C4-2B (cell line): Measurements from ENCODE around the gene PCIF1.

ENCODE experiments used
- H3K27ac ChIP-seq: fragments of 450-650 bp; 2 replicates; pipeline ENCODE4 v1.5.1; 2017
- ZFX ChIP-seq: fragments of 450-650 bp; IDR thresholded peaks from 2 replicates; pipeline ENCODE4 v1.6.1; 2017
- TF ChIP-seq, protein P1 (sequence below): fragments of 450-650 bp; conservative IDR thresholded peaks from 2 replicates; pipeline ENCODE4 v1.5.1; 2017; ENCODE audit warnings: mild to moderate bottlenecking

Gene PCIF1

DNA sequence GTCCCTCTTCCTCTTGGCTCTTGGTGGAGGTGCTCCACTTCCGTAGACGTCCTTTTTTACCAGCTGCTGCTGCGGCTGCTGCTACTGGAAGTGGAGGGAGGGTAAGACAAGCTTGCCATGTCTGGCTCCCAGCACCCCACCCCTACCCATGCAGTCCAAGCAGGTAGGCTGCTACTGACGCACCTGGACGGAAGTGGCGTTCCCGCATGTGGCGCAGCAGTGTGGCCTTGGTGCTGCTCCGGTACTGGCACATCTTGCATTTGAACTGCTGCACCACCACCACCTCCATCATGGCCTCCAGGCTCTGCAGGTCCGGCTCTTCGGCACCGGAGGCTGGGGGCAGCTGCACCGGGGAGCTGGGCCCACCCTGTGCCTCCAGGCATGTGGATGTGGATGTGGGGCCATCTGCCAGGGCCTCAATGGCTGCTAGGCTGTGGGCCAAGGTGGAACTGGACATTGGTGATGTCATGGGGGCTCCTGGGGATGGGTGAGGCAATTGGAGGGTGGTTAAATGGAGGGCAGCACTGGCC is 33.1 kb downstream of the PCIF1 start:
- TF ChIP-seq, protein P1, sequence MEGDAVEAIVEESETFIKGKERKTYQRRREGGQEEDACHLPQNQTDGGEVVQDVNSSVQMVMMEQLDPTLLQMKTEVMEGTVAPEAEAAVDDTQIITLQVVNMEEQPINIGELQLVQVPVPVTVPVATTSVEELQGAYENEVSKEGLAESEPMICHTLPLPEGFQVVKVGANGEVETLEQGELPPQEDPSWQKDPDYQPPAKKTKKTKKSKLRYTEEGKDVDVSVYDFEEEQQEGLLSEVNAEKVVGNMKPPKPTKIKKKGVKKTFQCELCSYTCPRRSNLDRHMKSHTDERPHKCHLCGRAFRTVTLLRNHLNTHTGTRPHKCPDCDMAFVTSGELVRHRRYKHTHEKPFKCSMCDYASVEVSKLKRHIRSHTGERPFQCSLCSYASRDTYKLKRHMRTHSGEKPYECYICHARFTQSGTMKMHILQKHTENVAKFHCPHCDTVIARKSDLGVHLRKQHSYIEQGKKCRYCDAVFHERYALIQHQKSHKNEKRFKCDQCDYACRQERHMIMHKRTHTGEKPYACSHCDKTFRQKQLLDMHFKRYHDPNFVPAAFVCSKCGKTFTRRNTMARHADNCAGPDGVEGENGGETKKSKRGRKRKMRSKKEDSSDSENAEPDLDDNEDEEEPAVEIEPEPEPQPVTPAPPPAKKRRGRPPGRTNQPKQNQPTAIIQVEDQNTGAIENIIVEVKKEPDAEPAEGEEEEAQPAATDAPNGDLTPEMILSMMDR: no peak
- TF ChIP-seq ZFX: no peak
- no peak overlapping the region for H3K27ac ChIP-seq

DNA sequence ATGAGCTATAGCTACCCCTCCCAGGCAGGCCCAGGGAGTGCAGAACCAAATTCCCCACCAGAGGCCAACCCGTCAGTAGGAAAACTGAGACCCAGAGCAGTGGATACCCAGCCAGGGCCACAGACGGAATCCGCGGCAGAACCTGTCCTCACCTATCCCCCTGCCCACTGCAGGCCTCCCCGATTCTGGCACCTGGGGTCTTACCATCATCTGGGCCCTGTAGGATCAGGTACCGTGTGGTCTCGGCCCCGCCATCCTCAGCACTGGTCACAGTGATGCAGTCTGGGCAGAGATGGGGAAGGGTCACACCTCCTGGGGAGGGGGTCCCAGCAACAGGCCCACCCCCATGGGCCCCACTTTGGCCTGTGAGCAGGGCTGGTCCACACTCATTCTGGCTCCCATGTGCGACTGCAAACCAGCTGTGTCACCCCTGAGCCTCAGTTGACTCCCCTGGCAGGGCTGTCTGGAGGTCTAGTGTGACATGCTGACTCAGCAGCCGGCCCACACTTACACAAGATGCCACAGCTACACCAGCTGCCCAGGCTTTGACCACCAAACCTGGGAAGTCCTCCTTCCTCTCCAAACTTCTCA is 33.7 kb downstream of the PCIF1 start:
- TF ChIP-seq ZFX: no peak
- TF ChIP-seq, protein P1: no peak
- H3K27ac ChIP-seq: no peak overlapping the region

DNA sequence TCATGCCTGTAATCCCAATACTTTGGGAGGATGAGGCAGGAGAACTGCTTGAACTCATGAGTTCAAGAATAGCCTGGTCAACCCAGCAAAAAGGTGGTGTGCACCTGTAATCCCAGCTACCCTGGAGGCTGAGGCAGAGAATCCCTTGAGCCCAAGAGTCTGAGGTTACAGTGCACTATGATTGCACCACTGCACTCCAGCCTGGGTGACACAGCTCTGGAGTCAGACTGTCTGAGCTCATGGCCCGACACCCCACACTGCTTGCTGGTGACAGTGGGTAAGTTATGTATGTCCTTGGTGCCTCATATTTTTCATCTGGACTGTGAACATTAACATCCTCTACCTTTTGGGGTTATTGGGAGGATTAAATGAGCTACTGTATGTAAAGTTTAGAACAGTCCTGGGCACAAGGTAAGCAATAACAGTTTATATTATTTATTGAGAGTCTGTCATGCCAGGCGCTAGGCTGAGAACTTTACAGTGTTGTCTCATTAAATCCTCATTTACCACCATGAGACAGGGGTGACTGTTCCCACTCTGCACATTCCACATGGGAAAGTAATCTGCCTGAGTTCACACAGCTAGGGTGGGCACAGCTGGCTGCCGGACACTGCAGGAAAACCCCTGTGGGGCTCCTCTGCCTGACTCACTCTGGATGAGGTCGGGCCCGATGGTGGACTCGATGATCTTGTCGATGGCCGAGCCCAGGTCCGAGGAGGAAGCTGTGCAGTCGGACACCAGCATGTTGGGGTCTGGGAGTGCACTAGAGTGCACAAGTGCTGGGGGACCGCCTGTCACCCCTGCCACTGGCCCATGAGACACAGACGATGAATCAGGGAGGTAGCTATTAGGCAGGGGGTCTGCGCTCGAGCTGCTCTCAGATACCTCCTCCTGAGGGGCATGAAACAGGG is 34.6 kb downstream of the PCIF1 start:
- no peak overlapping the region for H3K27ac ChIP-seq
- TF ChIP-seq, protein P1: no peak
- TF ChIP-seq ZFX: no peak

DNA sequence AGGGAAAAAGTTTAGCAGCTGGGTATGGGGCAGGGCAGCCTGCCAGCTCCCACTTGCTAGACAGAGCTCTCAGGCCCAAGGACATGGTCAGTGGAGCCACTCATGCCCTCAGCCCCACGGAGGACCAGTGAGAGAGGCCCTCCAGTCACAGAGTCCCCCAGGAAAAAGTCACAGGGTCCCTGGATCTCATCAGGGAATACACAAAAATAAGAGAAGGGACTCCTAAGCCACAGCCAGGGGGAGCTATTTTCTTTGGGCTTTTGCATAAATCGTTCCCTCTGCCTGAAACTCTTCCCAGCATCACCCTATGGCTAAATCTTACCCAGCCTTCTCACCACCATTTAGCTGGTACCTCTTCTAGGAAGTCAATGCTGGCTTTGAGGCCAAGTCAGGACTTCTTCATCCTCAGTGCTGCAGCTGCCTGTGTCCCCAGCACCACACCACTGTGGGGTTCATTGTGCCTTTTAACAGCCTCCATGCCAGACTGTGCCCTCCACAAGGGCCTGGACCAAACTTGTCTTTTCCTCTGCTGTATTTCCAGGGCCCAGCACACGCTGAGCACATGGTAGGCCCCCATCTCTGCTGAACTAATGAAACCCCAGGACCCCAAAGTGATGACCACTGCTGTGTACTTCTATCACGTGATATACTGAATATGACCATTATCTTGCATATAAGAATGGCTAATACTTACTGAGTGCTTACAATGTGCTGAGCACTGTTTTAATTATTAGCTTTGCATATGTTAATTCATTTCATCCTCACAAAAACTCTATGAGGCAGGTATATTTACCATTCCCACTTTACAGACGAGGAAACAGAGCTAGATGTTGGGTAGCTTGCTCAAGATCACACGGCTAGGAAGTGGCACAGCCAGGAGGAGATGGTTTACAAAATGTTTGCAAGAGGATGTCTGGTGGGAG is 35.5 kb downstream of the PCIF1 start:
- TF ChIP-seq ZFX: no peak
- TF ChIP-seq, protein P1: peak; percentile 86

DNA sequence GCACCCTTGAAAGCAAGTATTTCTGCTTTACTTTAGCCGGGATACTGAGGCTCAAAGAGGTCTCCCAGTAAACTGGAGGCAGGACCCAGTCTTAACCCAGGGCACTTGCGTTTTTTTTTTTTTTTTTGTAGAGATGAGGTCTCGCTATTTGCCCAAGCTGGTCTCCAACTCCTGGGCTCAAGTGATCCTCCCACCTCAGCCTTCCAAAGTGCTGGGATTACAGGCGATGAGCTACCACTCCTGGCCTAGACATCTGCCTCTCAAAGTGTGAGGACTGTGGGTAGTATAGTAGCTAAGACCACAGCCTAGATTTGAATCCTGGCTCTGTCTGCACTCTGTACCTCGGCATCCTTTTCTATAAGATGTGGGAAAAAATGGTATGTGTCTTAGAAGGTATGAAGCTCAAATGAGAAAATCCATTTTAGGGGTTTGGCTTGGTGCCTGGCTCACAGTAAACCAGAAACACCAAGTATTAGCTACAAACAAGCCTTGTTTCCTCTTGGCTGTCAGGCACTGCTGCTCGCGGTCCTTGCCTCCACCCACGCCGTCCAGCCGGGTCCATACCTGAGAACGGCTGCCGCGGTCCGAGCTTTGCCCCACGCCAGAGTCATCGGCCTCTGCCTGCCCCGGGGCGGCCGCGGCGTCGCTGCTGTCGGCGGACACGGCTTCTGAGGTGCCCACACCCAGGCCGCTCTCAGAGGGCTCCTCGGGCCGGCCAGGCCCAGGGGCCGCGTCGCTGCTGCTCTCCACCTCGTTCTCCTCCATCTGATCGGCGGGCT is 36.4 kb downstream of the PCIF1 start:
- H3K27ac ChIP-seq: peak overlapping the region; percentile 98
- TF ChIP-seq, protein P1: no peak
- TF ChIP-seq ZFX: peak; percentile 77; the same call in 1 of the 2 replicates

More for the DNA sequence above, 35.5 kb downstream of the PCIF1 start:
- H3K27ac ChIP-seq: peak overlapping the region; percentile 98

DNA sequence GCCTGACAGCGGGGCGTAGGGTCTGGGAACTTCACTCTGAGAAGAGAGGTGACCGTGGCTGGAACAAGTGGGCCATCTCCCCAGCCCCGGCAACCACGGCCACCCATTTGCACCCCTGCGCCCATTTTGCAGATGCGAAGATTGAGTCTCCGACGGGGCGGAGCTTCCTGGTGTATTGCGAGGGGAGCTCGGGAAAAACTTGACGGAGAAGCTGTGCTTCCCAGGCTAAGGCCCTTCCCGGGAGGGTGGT is 36.9 kb downstream of the PCIF1 start:
- H3K27ac ChIP-seq: peak overlapping the region; percentile 98
- peak; percentile 63 for TF ChIP-seq ZFX
- TF ChIP-seq, protein P1: no peak
